C1 segment of cervical spinal cord (tissue), 14 donors: ENCODE data around the gene DNAJB4.
A peak's percentile ranks its signal among the peaks of the same experiment; 100 is the strongest.
"Not testable (repeated sequence)": the region's sequence is repeated elsewhere in the genome, so short reads cannot be mapped to it uniquely, and the experiment has no call there.

Source experiments
- DNase-seq, 14 donors: peaks; one replicate each; lab custom pipeline; 2025; lab: John Stamatoyannopoulos, UW

The DNAJB4 gene

DNA sequence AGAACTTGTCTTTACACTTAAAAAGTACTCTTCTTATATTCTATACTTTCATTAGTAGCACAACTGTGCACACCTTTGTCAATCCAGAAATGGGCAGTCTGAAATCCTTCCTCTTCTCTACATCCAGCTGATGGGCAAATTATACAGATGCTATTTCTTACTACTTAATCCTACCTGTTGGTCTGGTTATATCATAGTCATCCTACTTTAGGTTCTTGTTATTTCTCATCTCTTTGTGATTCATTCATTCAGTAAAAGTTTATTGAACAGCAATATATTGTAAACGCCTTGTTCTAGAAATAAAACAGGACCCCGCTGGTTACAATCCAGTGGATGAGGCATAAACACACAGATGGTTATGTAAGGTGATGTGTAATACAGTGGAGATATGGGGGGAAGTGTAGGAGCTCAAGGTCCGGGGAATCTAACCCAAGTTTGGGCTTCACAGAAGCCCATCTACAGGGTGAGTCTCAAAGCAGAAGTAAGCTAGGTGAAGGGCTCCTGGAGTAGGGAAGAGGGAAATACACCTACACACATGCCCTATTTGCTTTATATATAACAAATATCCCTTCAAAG is 14.0 kb upstream of the DNAJB4 start:
- DNase-seq = no peak

DNA sequence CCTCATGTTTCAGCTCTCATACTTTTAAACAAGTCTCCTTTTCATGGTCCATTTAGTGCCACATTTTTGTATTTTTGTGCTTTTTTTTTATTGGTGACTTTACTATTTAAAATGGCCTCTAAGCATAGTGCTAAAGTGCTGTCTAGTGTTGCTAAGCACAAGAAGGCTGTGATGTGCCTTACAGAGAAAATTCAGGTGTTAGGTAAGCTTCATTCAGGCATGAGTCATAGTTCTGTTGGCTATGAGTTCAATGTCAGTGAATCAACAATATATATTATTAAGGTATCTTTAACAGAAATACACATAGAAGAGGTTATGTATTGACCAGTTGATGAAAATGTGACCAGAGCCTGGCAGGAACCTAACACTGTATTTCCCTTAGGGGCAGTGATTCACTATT is 13.1 kb upstream of the DNAJB4 start:
- DNase-seq = no peak

DNA sequence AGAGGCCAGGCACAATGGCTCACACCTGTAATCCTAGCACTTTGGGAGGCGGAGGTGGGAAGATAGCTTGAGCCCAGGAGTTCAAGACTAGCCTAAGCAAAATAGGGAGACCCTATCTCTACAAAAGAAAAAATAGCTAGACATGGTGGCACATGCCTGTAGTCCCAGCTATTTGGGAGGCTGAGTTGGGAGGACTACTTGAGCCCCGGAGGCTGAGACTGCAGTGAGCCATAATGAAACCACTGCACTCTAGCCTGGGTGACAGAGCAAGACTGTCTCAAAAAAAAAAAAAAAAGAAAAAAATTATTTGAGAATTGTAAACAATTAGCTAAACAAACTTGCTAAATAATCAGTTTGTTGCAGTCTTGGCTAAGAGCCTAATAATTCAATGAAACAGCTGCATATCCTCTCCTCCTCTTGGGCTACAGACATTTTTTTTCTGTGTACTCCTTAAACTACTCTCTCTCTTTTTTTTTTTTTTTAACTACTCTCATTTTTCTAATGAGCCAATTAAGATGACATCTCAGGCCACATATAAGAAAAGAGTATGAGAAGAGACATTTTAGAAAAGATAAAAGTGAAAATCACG is 10.5 kb upstream of the DNAJB4 start:
- DNase-seq = no peak

DNA sequence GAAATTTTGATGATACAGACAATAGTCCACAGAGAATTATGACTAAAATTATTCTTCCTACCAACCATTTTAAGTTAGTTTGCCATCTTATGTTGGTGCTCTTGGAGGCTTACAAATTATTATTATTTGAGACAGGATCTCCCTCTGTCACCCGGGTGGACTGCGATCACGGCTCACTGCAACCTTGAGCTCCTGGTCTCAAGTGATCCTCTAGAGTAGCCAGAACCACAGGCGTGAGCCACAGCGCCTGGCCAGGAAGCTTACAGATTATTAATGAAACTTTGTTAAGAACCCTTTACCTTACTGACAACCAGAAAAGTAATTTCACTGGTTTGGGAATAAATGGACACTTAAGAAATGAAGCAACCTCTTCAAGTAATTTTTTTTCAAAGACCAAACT is 8.0 kb upstream of the DNAJB4 start:
- DNase-seq = no peak

DNA sequence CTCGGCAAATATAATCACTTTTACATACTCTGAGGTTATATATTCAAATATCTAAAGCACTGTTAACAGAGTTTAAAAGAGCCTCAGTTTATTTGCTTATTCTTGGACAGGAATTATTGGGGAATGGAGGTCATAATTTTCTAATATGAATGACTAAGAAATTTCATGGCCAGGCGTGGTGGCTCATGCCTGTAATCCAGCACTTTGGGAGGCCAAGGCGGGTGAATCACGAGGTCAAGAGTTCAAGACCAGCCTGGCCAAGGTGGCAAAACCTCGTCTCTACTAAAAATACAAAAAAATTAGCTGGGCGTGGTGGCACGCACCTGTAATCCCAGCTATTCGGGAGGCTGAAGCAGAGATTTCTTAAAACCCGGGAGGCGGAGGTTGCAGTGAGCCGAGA is 4.2 kb upstream of the DNAJB4 start:
- not testable (repeated sequence) for DNase-seq

DNA sequence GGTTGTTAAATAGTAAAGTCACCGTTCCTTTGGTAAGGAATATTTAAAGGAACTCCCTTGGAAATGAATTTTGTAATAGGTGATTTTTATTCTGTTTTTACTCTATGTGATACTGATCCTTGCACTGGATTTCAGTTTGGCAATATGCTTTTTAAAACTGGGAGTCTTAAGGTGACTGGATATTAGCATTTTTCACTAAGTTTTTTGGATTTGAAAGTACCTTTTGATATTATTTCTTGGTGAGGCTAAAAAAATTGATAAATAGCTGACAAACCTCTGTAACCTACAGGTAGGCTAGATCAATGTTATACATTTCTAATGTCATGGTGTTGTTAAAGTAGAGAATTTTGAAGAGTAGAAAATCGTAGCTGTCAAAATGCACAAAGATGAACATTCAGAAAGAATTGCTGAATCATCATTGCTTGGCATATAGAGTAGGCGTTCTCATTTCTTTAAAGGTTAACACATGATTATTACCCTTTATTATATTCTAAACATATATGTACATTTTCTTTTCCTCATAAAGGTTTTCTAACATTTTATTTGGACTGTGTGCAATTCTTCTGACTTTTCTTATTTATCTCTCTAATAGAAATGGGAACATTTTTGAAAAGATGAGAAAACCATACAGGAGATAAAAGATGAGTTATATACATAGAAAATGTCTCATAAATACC is 1.5 kb upstream of the DNAJB4 start:
- DNase-seq = peak in 1 of 14 donors; percentile 14

DNA sequence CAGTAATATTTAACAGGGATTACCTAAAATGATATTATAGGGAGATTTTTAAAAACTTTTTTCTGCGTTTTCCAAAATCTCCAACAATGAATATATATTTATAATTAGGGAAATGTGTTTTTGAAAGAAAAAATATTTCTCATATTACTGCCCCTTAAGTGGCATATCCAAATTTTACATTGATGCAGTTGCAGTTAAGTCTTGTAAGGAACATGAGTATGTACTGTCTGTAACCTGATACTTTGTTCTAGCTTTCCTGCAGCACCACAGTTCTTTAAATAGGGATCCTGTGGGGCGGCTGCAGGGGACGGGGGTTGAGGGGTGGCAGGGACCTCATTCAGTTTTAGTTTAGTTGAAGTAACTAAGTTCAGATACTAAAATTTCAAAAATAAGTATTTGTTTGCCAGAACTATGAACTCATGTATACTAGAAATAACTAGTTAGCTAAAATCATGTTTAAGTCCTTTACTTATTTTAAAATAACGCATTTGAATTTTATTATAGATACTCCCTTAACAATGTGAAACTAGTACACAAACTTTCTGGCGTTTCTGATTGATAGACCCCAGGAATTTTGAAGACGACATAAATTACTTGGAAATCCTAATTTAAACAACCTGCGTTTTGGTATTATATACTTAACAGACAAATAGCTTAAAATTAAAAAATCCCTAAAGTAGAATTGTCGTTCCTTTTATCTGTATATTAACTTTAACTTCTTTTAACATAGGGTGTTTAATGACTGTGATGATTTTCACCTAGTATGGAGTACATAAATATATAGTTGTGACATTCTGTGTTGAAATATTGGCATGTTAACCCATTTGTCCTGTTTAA is 639 bp upstream of the DNAJB4 start:
- peak in 11 of 14 donors; percentile 4 to 70 (median 17) for DNase-seq

DNA sequence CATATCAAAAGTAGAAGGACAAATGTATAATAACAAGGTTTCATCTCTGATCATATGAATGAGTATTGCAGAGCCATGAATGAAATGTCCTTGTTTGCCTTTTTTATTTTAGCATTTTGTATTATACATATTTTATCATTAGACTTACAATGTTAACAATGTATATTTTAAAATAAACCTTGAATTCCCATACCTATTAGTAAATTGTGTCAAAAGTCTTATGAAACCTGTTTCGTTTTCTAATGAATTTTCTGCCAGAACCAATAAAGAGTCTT is 646 bp downstream of the DNAJB4 start:
- no peak for DNase-seq

DNA sequence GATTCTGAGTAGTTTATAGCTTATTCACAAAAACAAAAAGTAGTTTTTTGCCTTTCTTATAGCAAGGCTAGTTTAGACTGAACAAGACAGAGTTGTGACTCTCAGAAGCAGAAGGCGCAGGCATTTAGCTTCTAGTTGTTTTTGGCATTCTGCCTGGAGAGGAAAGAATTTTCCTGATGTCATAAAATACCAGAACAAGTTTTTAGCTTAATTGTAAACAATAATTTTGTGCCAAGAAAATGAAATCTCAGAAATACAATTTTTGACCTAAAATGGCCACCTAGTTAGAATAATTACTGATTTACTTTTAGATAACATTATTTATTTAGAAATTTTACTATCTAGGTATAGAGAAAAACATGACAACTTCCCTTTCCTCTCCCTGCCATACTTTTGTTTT is 1.0 kb downstream of the DNAJB4 start:
- peak in 1 of 14 donors; percentile 56 for DNase-seq

DNA sequence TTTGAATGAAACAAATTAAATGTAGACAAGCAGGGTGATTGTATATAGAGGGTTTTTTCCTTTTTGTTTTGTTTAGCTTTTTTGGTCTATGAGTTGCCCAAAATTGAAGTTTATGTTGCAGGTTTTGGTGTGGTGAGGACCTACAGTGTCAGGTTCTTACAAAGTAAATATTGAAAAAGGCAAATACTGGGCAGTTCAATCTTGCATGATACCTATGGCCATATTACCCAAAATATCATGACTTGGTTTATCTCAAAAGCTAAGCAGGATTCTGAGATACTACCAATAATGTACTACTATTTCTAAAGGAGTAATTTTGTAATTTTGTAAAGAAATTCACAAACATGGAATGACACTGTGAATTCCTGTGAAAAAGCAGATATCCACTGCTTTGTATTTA is 1.8 kb downstream of the DNAJB4 start:
- peak in 1 of 14 donors; percentile 12 for DNase-seq

DNA sequence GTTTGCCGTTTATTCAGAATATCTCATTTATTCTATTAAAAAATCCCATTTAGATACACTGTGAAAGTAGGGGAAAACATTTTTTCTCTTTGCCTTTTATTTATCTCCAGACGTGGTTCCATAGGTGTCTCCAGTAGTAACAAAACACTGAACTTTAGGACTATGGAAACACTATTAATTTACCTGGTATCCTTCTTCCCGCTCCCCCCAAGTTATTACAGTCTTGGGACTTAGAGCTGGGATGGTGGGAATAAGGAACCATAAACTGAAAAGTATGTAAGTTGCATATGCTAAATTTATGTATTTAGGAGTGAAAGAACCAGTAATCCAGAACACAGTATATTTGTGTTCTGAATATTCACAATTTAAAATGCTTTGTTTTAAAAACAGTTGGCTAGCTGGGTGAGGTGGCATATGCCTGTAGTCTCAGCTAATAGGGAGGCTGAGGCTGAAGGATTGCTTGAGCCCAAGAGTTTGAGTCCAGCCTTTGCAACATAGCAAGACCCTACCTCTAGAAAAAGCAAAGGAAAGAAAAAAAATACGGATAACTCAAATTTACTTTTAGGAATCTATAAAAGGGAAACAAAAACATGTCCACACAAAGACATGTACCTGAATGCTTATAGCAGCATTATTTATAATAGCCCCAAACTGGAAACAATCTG is 3.1 kb downstream of the DNAJB4 start:
- DNase-seq = no peak

DNA sequence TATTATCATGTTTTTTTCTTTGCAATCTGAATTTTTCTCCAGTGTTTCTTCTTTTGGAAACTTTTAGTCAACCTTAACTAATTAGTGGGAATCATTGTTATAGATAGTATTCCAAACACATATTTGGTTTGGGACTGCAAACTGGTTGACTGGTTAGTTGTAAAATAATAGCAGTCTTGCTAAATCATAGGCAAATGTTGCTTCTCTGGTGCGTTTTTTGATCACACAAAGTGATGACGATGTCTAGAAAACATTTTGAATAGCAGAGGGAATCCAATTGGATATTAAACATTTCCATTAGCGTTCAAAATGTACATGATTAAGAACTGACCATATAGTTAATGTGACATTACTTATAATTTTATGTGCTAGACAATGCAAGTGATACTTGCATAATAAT is 4.5 kb downstream of the DNAJB4 start:
- DNase-seq = no peak

DNA sequence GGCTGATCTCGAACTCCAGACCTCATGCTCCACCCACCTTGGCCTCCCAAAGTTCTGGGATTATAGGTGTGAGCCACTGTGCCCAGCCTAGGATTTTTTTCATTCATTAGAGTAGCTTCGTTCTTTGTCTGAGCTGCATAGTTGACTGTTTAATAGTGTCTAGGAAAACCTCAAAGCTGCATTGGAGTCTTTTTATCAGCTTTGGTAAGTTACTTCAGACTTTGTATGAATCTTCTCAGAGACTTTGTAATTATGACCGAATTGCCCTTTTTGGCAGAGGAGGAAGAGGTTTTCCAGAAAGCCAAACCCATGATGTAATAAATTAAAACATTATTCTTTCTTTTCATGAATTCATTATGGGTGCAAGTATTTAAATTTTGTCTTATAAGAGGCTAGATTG is 5.1 kb downstream of the DNAJB4 start:
- no peak for DNase-seq

DNA sequence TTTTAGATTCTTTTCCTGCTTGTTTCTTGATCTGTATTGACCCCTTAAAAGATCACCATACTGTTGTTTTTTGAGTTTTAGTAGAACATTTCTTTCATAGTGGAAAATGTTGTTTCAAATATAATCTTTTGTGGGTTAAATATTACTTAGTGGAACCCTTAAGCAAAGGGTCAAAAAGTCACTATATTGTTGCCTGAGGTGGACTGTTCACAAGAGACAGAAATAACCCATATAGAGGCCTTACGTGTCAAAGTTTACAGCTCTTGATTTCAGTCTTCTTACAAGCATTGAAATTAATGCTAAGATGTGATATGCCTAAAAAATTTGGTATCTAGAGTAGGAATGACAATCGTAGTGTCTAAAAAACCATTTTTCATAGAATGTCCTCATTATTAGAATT is 6.3 kb downstream of the DNAJB4 start:
- no peak for DNase-seq

DNA sequence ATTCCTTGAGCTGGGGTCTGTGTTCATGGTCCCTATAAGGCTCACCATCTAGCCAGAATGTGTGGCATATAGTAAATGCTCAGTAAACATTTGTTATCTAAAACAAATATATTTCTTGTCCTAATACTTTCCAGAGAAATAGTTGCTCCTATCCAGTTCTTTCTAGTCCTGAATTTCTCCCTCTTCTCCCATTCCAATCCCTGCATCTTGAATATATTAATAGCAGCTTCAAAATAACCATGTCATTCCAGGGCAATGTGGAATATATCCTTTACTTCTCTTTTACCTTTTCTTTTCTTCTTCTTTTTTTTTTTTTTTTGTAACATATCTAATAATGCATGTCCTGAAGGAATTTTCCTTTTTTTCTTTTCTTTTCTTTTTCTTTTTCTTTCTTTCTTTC is 10.4 kb downstream of the DNAJB4 start:
- DNase-seq = no peak

DNA sequence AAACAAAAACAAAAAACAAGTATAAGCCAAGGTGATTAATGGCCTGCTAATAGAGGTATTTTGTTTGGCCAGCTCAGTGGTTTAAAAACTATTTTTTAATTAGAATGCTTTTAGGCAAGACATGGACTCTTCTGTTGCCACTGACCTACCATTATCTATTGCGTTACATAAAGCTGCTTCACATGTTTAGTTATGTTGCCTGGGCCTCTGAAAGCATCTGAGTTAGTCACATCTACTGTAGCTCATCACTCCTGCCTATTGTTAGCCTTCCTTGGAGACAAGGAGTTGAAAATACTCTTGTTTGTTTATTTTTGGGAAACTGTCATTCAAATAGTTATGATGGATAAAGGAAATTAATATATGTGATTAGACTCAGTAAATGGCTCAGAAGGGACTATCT is 14.3 kb downstream of the DNAJB4 start:
- DNase-seq = no peak

DNA sequence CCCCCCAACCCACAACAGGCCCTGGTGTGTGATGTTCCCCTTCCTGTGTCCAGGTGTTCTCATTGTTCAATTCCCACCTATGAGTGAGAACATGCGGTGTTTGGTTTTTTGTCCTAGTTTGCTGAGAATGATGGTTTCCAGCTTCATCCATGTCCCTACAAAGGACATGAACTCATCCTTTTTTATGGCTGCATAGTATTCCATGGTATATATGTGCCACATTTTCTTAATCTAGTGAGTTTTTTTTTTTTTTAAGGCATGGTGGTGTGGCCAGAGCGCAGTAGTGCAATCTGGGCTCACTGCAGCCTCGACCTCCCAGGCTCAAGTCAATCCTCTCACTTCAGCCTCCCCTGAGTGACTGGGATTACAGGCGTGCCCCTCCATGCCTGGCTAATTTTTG is 16.4 kb downstream of the DNAJB4 start:
- DNase-seq = not testable (repeated sequence)

DNA sequence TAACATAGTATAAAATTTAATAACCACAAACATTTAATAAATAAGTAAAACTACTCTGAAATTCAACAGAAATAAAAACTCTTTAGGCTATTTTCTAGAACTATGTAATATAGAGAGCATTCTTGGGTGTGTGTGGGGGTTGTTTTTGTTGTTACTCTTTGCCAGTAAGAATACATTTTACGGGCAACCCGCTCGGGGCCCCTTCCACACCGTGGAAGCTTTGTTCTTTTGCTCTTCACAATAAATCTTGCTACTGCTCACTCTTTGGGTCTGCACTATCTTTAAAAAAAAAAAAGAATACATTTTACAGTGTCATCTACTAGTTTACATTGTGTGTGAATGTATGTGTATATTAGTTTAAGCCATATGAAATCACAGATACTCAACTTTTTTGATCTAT is 25.1 kb downstream of the DNAJB4 start:
- DNase-seq = no peak

DNA sequence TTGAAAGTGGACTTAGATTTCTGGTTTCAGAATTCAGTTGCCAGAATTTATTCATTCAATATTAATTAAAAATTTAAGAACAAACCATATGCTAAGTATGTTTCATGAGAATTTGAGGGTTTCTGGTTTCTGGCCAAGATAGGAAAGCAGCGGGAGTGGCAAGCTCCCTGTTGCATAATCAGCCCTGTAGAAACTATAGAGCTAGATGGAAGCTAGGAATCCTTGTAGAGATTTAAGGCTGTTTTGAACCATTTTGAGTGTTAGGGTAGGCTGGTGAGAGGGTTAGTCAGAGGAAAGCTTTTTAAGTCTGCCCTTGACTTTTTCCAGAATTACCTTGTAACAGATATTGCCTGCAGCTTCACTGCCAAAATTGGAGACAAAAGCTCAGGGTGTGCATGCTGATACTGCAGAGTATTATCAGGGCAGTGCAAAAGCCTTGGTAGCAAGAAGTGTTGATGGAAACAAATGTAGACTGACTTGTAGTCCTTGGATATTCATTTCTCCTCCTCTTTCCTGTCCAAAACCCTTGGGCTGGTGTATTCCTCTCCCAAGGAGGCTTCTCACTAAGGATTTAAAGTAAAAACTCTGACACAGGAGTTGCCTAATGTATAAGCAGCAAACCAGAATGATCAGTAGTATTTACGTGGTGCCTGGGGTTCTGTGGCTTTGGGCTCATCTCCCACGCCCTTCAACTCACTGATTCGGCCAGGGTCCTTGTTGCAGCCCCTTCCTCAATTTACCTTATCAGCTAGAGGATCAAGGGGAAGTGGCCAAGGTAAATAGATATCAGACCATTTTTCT is 28.5 kb downstream of the DNAJB4 start:
- no peak for DNase-seq

DNA sequence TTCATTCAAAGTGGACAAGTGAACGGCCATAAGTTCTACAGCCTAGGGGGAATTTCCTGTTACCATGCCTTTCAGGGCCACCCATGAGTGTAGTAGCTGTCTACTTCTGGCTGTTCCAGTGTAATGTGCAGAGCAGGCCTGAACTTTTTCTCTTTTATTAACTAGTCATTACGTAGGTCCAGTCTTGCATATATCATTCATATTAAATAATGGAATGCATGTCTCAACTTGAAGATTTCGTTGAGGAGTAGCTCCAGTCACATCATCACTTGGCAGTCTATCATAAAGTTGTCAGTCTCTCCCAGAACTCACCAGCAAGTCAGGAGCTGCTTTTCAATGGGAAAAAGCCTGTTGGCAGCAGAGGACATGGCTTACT is 29.0 kb downstream of the DNAJB4 start:
- no peak for DNase-seq

DNA sequence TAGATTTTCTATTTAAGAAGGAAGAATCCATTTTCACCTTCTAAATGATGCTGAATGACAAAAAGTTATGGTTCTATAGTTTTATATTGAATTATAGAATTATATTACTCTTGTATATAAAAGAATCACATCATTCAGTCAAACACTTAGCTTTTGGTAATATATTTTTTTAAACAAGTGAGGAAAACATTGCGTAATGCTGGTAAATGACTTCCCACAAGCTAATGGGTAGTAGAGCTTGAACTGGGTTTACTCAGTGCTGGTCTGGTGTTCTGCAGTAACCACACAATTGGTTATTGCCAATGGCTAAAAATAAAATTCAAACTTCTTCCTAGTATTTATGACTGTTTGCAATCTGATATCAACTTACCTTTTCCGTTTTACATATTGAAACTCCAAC is 30.4 kb downstream of the DNAJB4 start:
- no peak for DNase-seq
